Coronary artery (tissue), 2 donors: Measurements from ENCODE around the gene SPAG9.
"Not testable (repeated sequence)": the region's sequence is repeated elsewhere in the genome, so short reads cannot be mapped to it uniquely, and the experiment has no call there.

Experiments
- DNase-seq: peaks from one replicate; pipeline ENCODE4 v3.0.0-alpha.2; 2017; ENCODE audit warnings: low spot score
- H3K27ac ChIP-seq, 2 donors: fragments of 200-600 bp; sonication (generic); one replicate each; pipeline ENCODE4 v1.5.1; 2016 to 2019
- H3K4me3 ChIP-seq: fragments of 200-600 bp; sonication (generic); 2 replicates; pipeline ENCODE4 v1.5.1; 2016; ENCODE audit warnings: mild to moderate bottlenecking, moderate library complexity
- CTCF ChIP-seq: fragments of 200-600 bp; sonication (generic); IDR thresholded peaks from one replicate; pipeline ENCODE4 v1.5.1; 2019; ENCODE audit warnings: antibody characterized with exemption

Gene SPAG9

DNA sequence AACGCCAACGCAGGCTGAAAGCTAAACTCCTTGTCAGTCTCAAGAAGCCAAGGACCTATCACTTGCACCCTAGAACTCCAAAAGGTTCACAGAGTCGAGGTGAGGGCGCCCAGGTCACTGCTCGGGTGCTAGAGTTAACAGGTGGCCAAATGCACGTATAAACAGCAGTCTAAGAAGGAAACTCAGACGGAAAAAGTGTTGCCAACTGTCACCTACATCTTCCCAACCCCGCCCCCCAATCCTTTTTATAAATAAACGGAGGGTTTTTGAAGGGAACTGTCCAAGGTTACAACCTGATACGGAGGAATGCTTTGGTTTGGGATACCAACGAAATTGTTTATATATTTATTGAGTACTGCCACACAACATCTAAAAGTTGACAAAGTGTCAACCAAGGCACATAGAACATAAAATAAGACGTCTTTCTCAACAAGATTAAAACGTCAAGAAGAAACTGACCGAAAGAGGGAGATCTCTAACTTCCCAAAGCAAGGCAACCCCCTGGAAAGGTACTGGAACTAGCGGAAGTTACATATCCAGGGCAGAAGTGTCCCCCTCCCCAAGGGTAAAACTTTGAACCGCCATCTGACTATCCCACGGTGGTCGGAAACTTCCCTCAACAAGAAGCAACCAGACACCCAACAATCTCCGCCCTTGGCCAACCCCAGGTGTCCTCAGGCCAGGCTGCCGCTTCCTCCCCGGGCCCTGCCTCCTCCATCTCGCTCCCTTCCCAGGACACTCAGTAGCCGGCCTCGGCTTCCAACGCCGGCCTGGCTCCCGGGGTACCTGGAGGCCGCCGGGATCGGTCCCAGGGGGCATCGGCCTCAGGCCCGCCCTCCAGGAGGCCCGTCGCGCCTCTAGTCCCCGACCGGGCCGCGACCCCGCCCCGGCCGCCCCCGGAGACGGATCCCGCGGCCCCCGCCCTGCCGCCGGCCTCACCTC, 982 bp downstream of the SPAG9 start:
- H3K4me3 ChIP-seq, result peak overlapping the region; percentile 90
- H3K27ac ChIP-seq, result peak overlapping the region; percentile 99
- DNase-seq, result no peak
- TF ChIP-seq CTCF, result no peak

DNA sequence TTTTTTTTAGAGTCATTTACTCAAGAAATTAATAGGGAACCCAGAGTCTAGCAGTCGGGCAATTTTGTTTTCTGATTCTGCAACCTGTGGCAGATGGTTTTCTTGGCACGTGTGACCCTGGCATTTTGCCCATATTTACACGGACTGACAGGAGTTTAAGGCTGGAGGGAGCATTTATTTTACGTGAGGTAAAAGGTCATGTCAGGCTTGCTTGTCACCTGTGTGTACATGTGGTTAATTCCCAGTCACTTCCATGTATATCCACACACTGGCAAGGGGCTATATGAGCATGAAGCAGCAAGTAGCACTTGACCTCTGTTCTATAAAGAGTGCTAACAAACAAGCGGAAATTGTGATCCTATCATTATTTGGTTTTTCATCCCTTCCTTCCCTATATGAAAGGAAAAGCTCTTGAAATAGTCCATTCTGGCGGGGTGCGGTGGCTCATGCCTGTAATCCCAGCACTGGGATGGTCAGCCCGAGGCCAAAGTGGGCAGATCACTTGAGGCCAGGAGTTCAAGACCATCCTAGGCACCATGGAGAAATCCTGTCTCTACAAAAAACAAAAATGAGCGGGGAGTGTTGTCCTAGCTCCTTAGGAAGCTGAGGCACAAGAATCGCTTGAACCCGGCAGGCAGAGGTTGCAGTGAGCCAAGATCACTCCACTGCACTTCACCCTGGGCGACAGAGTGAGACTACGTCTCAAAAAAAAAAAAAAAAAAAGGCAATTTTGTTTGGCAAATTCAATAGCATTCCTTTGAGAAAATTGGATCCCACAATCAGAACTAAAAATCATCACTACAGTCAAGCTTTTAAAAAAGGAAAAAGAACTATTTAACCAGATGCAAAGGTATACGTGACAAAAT, 2.1 kb downstream of the SPAG9 start:
- no peak for DNase-seq
- peak overlapping the region in 1 of 2 donors; percentile 48 for H3K27ac ChIP-seq
- peak overlapping the region; percentile 47 for H3K4me3 ChIP-seq
- TF ChIP-seq CTCF, result no peak

- DNase-seq, result no peak
- Histone ChIP-seq H3K4me3 (no peak overlapping the region), H3K27ac (no peak overlapping the region)
- TF ChIP-seq CTCF, result no peak
These were observed 5.5 kb downstream of the SPAG9 start for GRCh38 chr17:51115179-51115578.

GRCh38 chr17:51112303-51113222, 8.1 kb downstream of the SPAG9 start:
- H3K4me3 ChIP-seq, H3K27ac ChIP-seq, DNase-seq: not testable (repeated sequence)

GRCh38 chr17:51107778-51108177, 12.9 kb downstream of the SPAG9 start:
- Histone ChIP-seq H3K27ac (no peak overlapping the region), H3K4me3 (no peak overlapping the region)
- no peak for TF ChIP-seq CTCF
- no peak for DNase-seq

DNA sequence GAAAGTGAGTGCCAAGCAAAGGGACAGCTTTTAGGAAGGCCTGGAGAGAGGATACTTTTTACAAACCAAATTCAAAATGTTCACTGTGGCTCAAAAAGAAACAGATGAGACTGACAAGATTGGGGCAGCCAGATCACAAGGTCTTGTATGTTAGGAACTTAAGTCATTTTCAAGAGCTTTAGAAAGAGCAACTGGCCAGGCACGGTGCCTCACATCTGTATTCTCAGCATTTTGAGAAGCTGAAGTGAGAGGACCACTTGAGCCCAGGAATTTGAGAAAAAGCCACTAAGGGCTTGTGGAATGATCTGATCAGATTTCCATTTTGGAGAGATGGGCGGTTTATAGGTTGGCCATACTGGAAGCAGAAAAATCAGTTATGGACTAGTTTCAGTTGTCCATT, 17.2 kb downstream of the SPAG9 start:
- no peak for DNase-seq
- TF ChIP-seq CTCF, result no peak
- Histone ChIP-seq H3K4me3 (no peak overlapping the region), H3K27ac (no peak overlapping the region)
